GM18507 (cell line): ENCODE results near the gene ZC3H10.
"Not testable (repeated sequence)": the region's sequence is repeated elsewhere in the genome, so short reads cannot be mapped to it uniquely, and the experiment has no call there.

Experiments used
- DNase-seq: peaks from one replicate; pipeline ENCODE4 v3.0.0; 2011; ENCODE audit warnings: low read depth; ENCODE audit not compliant: insufficient read length; ENCODE audit errors: extremely low spot score
- FAIRE-seq: peaks from 2 replicates; lab custom pipeline; 2011; peaks lifted over from hg19 to GRCh38; lab: Jason Lieb, UNC

Gene ZC3H10

DNA sequence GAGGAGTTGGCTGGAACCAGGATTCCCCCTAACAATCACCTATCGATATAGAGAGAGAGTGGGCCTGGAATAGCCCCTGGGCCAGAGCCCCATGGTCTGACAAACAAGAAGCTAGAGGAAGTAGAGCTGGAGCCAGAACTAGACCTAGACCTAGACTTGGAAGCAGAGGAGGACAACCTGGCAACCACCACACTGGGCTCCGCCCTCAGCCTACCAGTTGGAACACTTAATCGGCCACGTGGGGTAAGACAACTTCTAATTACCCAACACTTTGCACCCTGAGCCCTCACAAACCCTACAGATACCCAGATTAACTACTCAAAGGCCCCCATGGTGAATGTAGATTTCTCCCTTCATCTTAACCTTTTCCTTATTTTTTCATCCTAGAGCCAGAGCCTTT is 18.3 kb upstream of the ZC3H10 start:
- DNase-seq = no peak
- FAIRE-seq = no peak

DNA sequence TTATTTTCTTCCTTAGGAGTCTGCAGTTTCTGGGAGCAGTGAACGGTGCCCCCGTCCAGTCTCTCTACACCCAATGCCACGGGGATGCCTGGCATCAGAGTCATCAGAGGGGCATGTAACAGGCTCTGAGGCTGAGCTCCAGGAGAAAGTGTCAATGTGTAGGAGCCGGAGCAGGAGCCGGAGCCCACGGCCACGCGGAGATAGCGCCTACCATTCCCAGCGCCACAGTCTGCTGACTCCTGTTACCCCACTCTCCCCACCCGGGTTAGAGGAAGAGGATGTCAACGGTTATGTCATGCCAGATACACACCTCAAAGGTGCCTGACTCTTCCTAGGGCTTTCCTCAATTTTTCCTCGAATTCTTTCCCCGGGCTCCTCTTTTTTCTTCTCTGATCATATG is 17.0 kb upstream of the ZC3H10 start:
- FAIRE-seq (no peak), DNase-seq (no peak)

DNA sequence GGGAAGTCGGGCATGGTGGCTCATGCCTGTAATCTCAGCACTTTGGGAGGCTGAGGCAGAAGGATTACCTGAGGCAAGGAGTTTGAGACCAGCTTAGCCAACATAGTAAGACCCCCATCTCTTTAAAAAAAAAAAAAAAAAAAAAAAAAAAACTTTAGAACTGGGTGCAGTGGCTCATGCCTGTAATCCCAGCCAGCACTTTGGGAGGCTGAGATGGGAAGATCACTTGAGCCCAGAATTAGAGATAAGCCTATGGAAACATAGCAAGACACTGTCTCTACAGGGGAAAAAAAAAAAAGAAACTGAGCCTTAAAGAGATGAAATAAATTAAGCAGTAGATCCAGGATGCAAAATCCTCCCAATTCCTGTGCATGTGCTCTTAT is 15.4 kb upstream of the ZC3H10 start:
- DNase-seq = no peak

DNA sequence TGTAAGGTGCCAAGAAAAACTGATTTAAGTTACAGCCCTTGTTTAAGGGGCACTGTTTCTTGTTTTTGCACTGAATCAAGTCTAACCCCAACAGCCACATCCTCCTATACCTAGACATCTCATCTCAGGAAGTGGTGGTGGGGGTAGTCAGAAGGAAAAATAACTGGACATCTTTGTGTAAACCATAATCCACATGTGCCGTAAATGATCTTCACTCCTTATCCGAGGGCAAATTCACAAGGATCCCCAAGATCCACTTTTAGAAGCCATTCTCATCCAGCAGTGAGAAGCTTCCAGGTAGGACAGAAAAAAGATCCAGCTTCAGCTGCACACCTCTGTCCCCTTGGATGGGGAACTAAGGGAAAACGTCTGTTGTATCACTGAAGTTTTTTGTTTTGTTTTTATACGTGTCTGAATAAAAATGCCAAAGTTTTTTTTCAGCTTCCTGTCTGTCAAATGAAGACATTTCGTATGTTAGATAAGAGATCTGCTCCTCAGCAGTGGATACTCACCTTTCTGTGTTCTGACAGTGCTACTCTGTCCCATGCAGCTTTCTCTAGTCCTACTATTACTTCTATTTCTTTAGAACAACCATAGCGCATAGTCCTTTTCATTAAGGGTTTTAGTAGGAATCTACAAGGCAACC is 14.9 kb upstream of the ZC3H10 start:
- DNase-seq = no peak

More for the DNA sequence above, 15.4 kb upstream of the ZC3H10 start:
- FAIRE-seq = no peak

DNA sequence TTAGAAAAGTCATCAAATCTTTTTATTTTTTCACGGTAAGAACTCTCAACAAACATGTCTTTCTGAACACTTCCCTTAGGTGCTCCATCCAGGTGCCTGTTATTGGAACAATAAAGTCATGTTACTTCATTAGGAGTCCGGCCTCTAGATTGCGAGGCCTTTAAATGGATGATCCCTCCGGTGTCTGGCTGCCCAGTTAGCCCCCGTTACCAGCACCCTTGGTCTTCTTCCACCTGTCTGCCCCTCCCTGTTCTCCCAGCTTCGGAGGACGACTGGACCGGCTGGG is 14.3 kb upstream of the ZC3H10 start:
- FAIRE-seq (no peak), DNase-seq (no peak)

More for the DNA sequence above, 14.9 kb upstream of the ZC3H10 start:
- no peak for FAIRE-seq

DNA sequence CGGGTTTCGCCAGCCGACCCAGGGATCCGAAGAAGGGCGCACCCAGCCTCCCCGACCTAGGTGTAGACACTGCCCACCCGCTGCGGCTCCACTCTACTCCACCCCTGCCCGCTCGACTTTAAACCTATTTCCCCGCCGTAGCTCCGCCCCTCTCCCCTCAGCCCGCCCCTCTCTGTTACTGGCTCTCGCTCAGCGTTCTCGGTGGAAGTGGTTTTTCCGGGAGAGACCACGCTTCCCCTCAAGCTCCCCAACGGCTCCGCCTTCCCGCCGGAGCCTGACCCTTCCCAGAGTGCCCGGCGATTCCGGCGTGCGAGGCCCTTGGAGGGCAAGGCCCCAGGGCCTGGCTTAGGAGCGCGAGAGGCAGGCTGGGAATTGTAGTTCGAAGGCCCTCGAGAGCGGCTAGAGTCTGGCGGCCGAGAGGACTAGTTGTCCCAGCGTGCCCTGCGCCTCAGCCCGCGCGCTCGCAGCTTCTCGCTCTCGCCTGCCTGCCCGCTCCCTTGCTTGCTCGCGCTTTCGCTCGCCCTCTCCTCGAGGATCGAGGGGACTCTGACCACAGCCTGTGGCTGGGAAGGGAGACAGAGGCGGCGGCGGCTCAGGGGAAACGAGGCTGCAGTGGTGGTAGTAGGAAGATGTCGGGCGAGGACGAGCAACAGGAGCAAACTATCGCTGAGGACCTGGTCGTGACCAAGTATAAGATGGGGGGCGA is 13.8 kb upstream of the ZC3H10 start, which contains the start of gene PA2G4:
TSS of gene PA2G4 (plus strand) at position 451 of the 706 bp plus-strand sequence. CDS start at position 630, 179 bp downstream.
- FAIRE-seq = peak; percentile 97
- DNase-seq = peak; percentile 95

DNA sequence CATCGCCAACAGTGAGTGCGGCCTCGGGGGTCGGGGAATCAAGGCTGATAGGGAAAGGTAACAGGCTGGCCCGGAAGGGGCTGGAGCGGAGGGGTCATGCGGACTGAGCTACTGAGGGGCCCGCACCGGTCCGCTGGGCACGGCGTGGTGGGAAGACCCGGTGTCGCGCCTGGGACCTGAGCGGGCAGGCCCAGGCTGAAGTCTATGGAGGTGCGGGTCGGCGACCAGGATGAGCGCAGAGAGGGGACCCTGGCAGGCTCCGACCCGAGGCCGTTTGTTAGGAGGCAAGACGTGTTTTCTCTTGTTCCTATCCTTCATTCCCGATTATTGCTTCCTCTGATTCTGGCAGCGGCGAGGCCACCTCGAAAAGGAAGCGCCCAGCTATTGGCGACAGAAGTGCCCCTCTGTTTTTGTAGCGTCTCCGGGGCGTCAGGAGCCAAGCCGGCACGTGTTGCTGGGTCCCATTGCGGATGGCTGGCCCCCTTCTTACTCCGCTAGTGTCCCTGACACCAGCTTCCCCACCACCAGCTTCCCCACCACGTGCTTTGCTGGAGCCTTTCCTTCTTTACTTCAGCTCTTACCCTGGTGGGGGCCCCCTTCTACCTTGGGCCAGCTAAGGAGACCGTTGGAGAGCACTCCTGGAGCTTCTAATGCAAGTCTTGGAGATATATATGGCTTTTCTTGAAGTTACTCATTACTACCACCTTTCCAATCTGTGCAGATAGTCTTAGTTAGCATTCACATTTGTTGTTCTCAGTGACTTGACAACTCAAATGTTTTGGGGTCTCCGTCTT is 13.1 kb upstream of the ZC3H10 start:
- DNase-seq = no peak
- no peak for FAIRE-seq

DNA sequence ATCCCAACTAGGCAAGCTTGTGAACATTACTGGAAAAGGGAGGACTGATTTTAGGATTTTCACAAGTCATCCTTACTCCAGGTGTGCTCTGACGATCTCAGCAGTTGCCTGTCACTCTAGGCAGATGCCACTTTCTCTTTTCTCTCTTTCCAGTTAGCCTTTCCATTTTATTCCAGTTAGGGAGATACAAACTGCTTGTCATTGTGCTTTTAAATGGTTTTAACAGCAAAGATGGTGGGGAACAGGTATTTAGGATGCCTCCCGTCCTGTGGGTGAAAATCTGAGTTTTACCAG is 12.5 kb upstream of the ZC3H10 start:
- DNase-seq = no peak
- FAIRE-seq = no peak

DNA sequence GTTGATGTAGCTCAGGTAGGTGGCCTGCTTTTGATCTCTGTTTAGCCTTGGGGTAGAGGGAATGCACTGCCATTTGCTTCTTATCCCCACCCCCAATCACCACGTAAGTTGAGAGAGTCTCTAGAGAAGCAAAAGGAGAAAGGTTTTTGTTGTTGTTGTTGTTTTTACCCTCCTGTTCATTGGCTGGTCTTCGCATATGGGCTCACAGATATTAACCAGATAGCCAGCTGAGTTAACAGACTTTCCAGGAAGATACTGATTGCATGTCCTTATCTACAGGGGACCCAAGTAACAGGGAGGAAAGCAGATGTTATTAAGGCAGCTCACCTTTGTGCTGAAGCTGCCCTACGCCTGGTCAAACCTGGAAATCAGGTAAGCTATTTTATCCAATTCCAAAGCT is 10.8 kb upstream of the ZC3H10 start:
- no peak for FAIRE-seq
- DNase-seq = no peak

DNA sequence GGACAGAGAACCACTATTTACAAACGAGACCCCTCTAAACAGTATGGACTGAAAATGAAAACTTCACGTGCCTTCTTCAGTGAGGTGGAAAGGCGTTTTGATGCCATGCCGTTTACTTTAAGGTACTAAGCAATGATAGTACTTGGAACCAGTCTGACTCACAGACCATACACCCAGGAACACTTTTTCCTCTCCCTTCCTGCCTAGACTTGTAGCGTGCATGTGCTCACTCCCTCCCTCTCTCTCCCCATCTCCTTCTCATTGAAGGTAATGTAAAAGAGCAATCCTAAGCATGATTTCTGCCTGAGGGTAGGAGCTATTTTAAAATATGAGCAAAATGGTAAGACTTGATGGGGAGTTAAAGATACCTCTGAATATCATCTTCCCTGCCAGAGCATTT is 7.5 kb upstream of the ZC3H10 start:
- DNase-seq (no peak), FAIRE-seq (no peak)

DNA sequence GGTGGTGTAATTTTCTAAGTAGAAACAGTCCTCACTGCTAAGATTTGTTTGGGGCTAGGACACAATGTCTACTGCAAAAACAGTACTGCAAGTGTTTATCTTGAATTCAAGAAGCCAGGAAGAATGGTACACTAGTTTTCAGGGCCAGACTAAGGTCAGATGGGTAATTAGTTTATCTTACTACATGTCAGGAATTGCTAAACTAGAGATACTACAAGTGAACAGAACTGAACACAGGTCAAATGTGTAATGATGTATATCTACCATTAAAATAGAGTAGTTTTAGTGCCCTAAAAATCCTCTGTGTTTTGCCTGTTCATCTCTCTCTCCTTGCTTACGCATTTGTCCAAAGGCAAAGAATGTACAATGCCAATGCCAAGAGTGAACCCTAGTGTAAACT is 4.0 kb upstream of the ZC3H10 start:
- FAIRE-seq (no peak), DNase-seq (no peak)

DNA sequence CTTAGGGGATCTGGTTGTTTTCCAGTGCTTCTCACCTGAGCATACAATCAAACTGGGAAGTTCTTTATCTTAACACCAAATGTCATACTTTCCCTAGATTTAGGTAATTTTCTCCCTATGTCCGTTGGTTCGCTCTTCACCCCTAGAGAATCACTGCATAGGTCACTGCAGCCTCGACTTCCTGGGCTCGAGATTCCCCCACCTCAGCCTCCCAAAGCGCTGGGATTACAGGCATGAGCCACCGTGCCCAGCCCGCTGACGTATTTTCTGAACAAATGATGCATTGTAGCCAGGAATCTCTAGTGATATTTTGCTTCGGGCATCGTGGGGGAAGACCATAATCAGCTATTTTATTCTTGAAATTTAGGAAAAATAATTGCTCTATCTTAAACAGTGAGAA is 2.7 kb upstream of the ZC3H10 start:
- FAIRE-seq = no peak
- DNase-seq = no peak

DNA sequence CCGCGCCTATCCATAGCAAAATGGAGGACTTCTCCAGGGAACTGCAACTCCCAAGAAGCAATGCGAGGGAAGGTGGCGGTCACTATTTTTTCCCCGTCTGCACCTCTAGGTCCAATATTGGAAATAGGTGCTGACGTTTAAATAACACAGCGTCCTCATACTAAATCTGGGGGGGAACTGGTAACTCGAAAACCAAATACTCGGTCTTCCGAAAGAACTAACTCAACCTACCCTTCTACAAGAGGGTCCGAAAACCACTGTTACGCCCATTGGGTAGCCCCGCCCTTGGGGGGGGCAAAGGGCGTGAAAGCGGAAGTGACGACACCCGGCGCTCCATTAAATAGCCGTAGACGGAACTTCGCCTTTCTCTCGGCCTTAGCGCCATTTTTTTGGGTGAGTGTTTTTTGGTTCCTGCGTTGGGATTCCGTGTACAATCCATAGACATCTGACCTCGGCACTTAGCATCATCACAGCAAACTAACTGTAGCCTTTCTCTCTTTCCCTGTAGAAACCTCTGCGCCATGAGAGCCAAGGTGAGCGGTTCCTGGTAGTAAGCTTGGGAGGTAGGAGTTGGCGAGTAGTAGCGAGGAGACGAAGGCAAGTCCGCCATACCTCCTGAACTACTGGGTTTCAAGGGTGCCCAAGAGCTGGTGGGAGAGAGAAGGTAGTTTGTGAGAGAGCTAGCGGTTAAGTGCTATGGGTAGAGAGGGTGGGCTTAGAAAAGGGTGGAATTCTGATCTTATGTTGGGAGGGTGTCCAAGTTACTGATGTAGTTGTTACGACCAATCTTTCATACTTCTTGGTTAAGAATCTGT is 1.6 kb upstream of the ZC3H10 start, which contains the start of gene RPL41:
TSS of gene RPL41 (plus strand) at position 367 of the 815 bp plus-strand sequence.
- DNase-seq (peak; percentile 62), FAIRE-seq (peak; percentile 94)

DNA sequence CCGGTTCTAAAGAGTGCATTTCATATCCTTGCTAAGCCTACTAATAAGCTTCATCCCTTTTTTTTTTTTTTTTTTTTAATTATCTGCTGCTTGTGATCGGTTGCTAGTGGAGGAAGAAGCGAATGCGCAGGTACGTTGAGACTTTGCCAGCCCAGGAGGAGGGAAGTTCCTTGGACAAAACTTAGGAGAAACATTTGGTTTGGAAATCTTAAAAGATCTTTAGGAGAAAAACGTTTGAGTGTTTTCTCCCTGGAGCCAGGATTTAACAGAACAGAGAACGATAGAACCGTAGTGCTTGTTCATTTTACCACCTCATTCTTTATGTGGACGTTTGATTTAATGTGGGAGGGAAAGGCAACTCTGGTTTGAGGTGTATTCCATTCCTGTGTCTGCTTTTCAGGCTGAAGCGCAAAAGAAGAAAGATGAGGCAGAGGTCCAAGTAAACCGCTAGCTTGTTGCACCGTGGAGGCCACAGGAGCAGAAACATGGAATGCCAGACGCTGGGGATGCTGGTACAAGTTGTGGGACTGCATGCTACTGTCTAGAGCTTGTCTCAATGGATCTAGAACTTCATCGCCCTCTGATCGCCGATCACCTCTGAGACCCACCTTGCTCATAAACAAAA is 872 bp upstream of the ZC3H10 start:
- not testable (repeated sequence) for DNase-seq, FAIRE-seq

DNA sequence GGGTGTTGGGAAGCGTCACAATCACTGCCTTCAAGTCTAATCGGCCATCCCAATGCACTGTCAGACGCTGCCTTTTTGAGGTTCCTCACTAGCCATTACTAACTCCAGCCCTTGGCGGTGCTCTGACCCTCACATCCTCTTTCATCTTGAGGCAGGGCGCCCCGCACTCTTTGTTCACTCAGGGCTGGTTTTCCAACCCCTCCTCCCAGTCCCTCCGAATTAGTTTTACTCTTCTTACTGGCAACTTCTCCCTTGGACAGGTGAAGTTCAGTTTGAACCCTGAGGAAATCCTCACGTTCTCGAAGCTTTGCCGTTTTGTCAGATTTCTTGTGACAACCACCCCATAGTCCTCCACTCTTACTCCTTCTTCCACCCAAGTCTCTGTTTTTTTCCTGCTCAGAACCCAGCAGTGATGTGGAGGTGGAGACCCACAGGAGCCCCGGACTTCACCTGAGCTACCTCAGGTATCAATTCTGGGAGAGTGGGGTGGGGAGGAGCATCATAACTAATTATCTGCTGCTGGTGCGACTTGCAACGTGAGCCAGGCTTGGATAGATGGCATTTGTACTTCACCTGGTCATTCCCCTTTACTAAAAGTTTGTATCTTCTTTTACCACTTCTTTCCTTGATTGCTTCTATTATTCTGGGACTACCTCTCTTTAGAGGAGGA is 757 bp downstream of the ZC3H10 start:
- no peak for FAIRE-seq

DNA sequence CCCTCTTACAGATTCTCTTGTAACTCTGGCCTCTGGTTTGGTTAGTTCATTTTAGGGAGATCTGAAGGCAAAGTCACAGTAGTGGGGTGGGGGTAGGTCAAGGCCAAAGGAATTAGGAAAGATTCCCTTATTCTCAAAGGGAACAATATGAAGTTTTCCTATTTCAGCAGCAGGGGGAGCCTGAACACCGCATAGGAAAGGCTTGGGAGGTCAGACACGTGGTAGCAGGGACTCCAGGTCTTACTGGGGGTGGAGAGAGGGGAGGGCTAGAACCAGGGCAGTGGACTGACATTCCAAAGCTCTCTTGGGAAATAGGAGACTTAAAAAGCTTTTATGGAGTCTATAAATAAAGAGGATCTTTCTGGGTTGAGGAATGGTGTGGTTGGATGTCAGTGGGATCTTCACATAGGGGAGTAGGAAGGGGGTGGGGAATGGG is 1.3 kb downstream of the ZC3H10 start:
- DNase-seq = peak; percentile 40
- peak; percentile 67 for FAIRE-seq

More for the DNA sequence above, 757 bp downstream of the ZC3H10 start:
- DNase-seq = no peak

DNA sequence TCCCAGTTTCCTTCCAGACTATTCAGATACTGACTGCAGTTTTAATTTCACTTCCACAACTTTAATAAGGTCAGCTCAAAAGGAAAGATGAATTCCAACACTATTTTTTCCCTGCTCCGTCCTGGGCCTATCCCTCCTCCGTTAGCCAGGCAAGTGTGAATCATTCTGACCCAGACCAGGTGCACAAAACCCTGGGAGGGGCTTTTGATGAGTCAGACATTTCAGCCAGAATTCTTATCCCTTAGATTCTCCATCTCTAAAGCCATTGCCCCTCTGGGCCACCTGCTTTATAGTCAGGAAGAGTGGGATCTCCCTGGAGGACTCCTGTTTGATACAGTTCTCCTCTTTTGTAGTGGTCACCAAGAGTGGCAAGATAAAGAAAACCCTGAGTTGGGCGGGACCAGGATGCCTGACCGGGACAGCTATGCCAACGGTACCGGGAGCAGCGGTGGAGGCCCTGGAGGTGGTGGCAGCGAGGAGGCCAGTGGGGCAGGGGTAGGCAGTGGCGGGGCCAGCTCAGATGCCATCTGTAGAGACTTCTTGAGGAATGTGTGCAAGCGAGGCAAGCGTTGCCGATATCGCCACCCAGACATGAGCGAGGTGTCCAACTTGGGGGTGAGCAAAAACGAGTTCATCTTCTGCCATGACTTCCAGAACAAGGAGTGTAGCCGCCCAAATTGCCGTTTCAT is 2.2 kb downstream of the ZC3H10 start:
- FAIRE-seq = no peak
- no peak for DNase-seq

DNA sequence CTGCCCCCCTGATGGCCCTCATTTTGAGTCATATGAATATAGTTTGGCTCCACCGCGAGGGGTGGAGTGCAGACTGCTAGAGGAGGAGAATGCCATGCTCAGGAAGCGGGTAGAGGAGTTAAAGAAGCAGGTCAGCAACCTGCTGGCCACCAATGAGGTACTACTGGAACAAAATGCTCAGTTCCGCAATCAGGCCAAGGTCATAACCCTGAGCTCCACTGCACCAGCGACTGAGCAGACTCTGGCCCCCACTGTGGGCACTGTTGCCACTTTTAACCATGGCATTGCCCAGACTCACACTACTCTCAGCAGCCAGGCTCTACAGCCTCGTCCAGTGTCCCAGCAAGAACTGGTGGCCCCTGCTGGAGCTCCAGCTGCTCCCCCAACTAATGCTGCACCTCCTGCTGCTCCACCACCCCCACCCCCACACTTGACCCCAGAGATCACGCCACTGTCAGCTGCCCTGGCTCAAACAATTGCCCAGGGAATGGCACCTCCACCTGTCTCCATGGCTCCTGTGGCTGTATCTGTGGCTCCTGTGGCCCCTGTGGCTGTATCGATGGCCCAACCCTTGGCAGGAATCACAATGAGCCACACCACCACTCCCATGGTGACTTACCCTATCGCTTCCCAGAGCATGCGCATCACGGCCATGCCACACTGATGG is 3.3 kb downstream of the ZC3H10 start:
- no peak for FAIRE-seq
- no peak for DNase-seq
